Body of pancreas (tissue), 4 donors: ENCODE measurements around the gene TFDP1.

Source experiments
- CTCF ChIP-seq, 7 experiments: fragments of 450-650 bp in 4 of 7; fragments of 200-600 bp in 3 of 7; sonication (generic) in 3 of 7; IDR thresholded peaks; one replicate each; pipeline ENCODE4 v1.5.1; 2016 to 2019; ENCODE audit warnings: antibody characterized with exemption in 7 of 7
- POLR2A ChIP-seq, 3 donors: fragments of 450-650 bp; IDR thresholded peaks; one replicate each; pipeline ENCODE4 v1.6.1; 2016; ENCODE audit warnings: antibody characterized with exemption in 3 of 3, mild to moderate bottlenecking in 2 of 3

DNA sequence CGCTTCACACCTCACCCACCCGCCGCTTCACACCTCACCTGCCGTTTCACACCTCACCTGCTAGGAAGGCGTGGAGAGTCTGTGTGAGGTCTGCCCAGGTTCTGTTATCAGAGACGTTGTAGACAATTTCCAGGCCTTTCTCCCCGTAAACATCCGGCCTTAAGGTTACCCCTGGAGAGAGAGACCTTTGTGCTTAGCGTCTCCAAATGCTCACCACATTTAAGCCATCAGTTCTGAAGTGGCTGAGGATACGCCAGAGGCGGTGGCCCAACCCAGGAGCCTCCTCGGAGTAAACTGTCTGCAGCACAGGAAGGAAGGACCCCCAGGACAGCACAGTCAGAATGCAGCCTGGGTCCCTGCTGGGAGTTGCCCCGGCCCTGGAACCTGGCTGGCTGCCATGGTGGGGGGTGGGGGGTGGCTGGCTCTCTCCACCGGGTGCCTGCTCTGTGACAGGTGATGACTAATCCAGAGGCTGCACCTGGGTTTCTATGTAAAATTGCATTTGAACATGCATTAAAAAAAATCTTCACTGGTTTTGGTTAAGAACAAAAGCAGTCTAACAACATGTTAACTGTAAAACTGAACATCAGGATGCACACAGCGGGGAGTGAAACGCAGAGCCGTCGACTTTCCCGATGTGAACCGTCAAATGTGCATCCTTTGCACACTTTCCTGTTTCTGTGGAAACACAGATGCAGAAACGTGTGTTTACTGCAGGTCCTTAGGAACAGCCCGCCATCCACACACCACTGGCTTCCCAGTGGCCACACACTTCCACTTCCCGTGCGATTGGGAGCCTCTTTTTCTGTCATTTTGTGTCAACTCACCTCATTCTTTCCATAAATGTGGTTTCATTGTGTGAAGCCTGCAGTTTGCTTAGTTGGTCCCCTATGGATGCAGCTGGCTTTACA lies 69.0 kb downstream of the TFDP1 start:
- TF ChIP-seq CTCF (IDR thresholded peaks at IDR 0.05) (no peak), POLR2A (IDR thresholded peaks at IDR 0.05) (no peak)
